SJSA1 (cell line): ENCODE measurements around the gene MAML2. TPM values are rescaled to one million over a fixed set of nuclear protein-coding genes. Genes with fewer than 3 reads are reported as not detected.

Source experiments
- DNase-seq, 2 experiments: peaks; one replicate each; pipeline ENCODE4 v3.0.0-alpha.2; 2015 to 2020; ENCODE audit warnings: low spot score in 2 of 2, low read depth in 1 of 2
- H3K27ac ChIP-seq: fragments of 250-450 bp; sonication (Bioruptor Pico); 2 replicates; pipeline ENCODE4 v1.5.1; 2020; ENCODE audit warnings: mild to moderate bottlenecking, moderate library complexity
- H3K27me3 ChIP-seq: fragments of 250-450 bp; sonication (Bioruptor Pico); replicated peaks from 2 replicates; pipeline ENCODE4 v1.5.1; 2020; ENCODE audit warnings: mild to moderate bottlenecking, moderate library complexity
- H3K36me3 ChIP-seq: fragments of 250-450 bp; sonication (Bioruptor Pico); 2 replicates; pipeline ENCODE4 v1.5.1; 2020; ENCODE audit warnings: mild to moderate bottlenecking
- H3K4me1 ChIP-seq: fragments of 250-450 bp; sonication (Bioruptor Pico); replicated peaks from 2 replicates; pipeline ENCODE4 v1.6.1; 2021; ENCODE audit warnings: mild to moderate bottlenecking
- H3K4me3 ChIP-seq: fragments of 250-450 bp; sonication (Bioruptor Pico); 2 replicates; pipeline ENCODE4 v1.5.1; 2020; ENCODE audit warnings: mild to moderate bottlenecking
- H3K9me3 ChIP-seq: fragments of 250-450 bp; sonication (Bioruptor Pico); replicated peaks from 2 replicates; pipeline ENCODE4 v1.5.1; 2020; ENCODE audit warnings: mild to moderate bottlenecking
- total RNA-seq: library from RNA; depleted of rRNA; stranded (reverse); fragments of >200 nt; shearing (Covaris generic); gene quantifications from 2 replicates; pipeline ENCODE4 v1.2.3, GENCODE V29; 2014

Gene MAML2
- total RNA-seq, 1 experiment from 2014 or later, result 8.7 TPM

DNA sequence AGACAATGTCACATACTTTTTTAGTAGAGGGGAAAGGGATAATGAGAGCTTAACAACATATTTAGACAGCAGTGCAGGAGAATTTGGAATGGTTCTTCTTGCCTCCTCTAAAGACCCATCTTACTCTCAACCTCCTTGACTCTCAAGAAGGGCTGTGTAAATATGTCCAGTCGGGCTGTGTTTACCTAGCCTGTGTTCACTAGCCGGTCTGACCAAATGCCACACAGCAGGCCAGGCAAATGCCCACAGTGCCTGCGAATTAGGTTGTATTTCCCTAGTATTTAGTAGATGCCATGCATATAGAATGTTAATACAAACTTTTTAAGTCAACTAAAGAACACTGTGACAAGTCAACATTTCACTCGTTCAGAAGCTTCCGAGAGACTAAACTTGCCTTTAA lies 367.7 kb downstream of the MAML2 start:
- DNase-seq, result no peak
- H3K27ac ChIP-seq, result no peak overlapping the region

DNA sequence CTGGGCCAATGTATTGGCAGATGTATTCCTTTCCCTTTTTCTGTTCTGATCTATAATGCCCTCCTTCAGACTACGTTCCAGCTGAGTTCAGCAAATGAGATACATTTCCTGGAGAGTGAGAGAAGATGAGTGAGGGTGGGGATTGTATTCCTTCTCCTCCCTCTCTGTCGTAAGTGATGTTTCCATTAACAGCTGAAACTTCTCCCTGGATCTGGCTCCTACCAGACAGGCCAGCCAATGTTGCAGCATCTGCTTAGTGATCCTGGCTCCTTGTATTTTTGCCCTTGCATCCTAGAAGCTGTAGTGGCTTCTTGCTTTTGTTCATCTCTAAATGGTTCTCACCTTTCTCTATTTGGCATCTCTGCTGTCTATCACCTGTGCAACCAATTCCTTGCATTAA lies 370.9 kb downstream of the MAML2 start:
- DNase-seq, result no peak
- no peak overlapping the region for H3K27ac ChIP-seq
- H3K36me3 ChIP-seq, result no peaks in the 10 kb centered on the region
- H3K4me3 ChIP-seq, result no peak overlapping the region
- peaks cover 9% of the 10 kb centered on the region for H3K4me1 ChIP-seq
- H3K9me3 ChIP-seq, result no peaks in the 10 kb centered on the region
- no peaks in the 10 kb centered on the region for H3K27me3 ChIP-seq

More for the DNA sequence above, 367.7 kb downstream of the MAML2 start:
- Histone ChIP-seq H3K27me3 (no peaks in the 10 kb centered on the region), H3K36me3 (no peaks in the 10 kb centered on the region), H3K9me3 (no peaks in the 10 kb centered on the region), H3K4me1 (peaks cover 23% of the 10 kb centered on the region), H3K4me3 (no peak overlapping the region)

DNA sequence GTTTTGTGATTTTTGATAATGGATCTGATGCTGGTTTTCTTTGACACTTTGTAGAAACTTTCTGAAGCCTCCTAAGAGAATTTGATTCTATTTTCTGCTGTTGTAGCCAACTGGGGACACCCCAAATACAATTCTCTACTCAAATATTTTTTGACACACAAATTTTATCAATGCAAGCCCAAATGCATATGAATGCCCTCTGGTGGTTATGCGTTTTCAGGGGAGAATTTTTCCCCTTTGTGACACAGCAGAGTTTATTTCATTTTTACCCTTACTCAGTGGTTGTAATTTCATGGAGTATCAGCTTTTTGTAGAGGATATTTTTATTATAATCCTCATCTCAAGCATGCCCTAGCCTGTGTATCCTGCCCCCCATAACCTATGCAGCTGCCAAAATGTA lies 374.4 kb downstream of the MAML2 start:
- Histone ChIP-seq H3K27ac (no peak overlapping the region), H3K36me3 (no peaks in the 10 kb centered on the region), H3K9me3 (no peaks in the 10 kb centered on the region), H3K27me3 (no peaks in the 10 kb centered on the region), H3K4me1 (no peaks in the 10 kb centered on the region), H3K4me3 (no peak overlapping the region)
- DNase-seq, result no peak

DNA sequence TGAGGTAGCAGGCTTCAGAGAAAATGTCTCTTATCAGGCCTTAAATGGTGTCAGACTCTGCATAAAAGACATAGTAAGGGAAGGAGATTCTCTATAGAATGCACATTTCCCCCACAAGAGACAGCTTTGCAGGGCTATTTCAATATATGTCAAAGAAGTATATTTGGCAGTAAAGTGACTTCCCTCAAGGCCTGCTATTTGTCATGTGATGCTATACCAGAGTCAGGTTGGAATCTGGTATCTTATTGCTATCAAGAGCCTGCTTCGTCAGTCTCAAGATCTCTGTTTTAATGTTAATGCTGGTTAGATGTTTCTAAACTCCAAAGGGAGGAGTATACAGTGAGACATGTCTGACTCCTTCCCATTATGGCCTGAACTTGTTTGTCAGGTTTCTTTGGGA lies 378.7 kb downstream of the MAML2 start:
- H3K4me3 ChIP-seq, result no peak overlapping the region
- no peak overlapping the region for H3K27ac ChIP-seq
- no peaks in the 10 kb centered on the region for H3K27me3 ChIP-seq
- no peaks in the 10 kb centered on the region for H3K9me3 ChIP-seq
- no peaks in the 10 kb centered on the region for H3K36me3 ChIP-seq
- H3K4me1 ChIP-seq, result no peaks in the 10 kb centered on the region
- no peak for DNase-seq

DNA sequence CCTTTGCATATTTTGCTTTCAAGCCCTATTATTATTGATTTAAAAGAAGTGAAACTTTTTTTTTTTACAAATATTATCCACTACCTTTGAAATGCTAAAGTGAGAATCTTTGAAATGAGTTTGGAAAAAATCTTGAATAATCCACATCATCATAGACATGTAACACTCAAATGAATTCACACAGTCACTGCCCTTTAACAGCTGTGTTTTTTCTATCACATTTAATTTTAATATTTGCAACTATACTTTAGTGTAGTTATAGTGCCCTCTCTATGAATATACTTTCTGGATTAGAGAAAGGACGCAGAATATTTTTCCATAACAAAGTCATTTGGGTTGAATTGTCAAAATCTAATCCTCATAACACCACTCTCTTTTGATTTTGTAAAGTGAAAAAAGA lies 381.2 kb downstream of the MAML2 start:
- Histone ChIP-seq H3K4me1 (no peaks in the 10 kb centered on the region), H3K27me3 (no peaks in the 10 kb centered on the region), H3K36me3 (no peaks in the 10 kb centered on the region), H3K4me3 (no peak overlapping the region), H3K27ac (no peak overlapping the region), H3K9me3 (no peaks in the 10 kb centered on the region)
- no peak for DNase-seq

DNA sequence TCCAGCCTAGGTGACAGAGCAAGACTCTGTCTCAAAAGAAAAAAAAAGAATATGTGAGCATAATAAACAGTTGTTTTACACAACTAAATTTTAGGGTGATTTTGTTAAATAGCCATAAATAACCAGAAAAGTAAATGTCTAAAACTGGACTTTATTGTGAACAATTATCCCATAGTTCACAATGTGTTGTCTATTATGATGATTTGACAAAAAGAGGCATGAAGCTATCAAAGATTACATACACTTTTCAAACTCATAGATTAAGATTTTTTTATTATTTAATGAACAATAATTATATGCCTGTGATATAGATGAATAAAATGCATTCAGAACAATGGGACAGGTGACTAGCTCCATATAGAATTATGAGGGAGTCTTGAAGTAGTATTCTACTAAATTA lies 392.1 kb downstream of the MAML2 start:
- no peak overlapping the region for H3K27ac ChIP-seq
- no peak for DNase-seq
- H3K27me3 ChIP-seq, result no peaks in the 10 kb centered on the region
- H3K4me3 ChIP-seq, result no peak overlapping the region
- H3K36me3 ChIP-seq, result no peaks in the 10 kb centered on the region
- H3K9me3 ChIP-seq, result no peaks in the 10 kb centered on the region
- H3K4me1 ChIP-seq, result no peaks in the 10 kb centered on the region

DNA sequence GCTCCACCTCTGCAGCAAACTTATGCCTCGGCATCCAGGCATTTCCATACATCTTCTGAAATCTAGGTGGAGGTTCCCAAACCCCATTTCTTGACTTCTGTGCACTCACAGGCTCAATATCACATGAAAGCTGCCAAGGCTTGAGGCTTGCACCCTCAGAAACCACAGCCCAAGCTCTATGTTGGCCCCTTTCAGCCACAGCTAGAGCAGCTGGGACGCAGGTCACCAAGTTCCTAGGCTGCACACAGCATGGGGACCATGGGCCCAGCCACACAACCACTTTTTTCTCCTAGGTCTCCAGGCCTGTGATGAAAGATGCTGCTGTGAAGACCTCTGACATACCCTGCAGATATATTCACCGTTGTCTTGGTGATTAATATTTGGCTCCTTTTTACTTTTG lies 394.4 kb downstream of the MAML2 start:
- Histone ChIP-seq H3K4me1 (no peaks in the 10 kb centered on the region), H3K27me3 (no peaks in the 10 kb centered on the region), H3K27ac (no peak overlapping the region), H3K9me3 (no peaks in the 10 kb centered on the region), H3K4me3 (no peak overlapping the region), H3K36me3 (no peaks in the 10 kb centered on the region)
- no peak for DNase-seq

DNA sequence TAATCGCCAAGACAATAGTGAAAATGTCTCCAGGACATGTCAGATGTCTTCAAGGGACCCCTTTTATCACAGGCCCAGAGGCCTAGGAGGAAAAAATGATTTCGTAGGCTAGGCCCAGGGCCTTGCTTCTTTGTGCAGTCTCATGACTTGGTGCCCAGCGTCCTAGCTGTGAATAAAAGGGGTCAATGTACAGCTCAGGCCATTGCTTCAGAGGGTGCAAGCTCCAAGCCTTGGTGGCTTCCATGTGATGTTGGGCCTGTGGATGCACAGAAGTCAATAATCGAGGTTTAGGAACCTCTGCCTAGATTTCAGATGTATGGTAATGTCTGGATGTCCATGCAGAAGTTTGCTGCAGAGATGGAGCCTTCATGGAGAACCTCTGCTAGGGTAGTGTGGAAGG lies 398.4 kb downstream of the MAML2 start:
- H3K4me1 ChIP-seq, result no peaks in the 10 kb centered on the region
- H3K27me3 ChIP-seq, result no peaks in the 10 kb centered on the region
- no peak overlapping the region for H3K4me3 ChIP-seq
- H3K9me3 ChIP-seq, result no peaks in the 10 kb centered on the region
- H3K36me3 ChIP-seq, result no peaks in the 10 kb centered on the region
- no peak for DNase-seq
- no peak overlapping the region for H3K27ac ChIP-seq

DNA sequence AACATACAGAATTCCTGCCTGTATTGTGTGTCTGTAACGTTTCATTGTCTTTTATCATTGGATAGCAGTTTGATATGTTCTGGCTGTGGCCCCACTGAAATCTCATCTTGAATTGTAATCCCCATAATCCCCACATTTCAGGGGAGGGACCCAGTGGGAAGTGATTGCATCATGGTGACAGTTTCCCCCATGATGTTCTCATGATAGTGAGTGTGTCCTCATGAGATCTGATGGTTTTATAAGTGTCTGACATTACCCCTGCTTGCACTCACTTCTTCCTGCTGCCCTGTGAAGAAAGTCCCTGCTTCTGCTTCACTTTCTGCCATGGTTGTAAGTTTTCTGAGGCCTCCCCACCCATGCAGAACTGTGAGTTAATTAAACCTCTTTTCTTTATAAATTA lies 399.4 kb downstream of the MAML2 start:
- DNase-seq, result no peak
- Histone ChIP-seq H3K4me1 (no peaks in the 10 kb centered on the region), H3K27me3 (no peaks in the 10 kb centered on the region), H3K9me3 (no peaks in the 10 kb centered on the region), H3K4me3 (no peak overlapping the region), H3K27ac (no peak overlapping the region), H3K36me3 (no peaks in the 10 kb centered on the region)

DNA sequence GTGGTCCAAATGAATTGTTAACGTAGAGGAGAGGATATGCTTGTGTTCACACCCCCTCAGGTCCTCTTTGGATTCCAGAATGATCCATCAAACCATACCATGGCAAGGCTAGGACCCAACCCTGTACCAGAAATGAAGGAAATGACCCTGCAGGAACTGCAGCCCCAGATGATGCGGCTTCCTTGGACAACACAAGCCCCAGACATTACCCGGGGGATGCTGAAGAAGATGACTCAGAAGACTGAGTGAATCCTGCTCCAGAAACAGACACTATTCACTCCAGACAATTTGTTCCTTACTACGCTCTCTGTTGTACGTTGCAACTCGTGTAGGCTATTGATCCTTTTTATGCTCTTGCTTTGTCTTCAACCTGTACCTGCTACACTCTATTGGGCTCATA lies 403.9 kb downstream of the MAML2 start:
- Histone ChIP-seq H3K36me3 (no peaks in the 10 kb centered on the region), H3K27ac (no peak overlapping the region), H3K4me1 (no peaks in the 10 kb centered on the region), H3K4me3 (no peak overlapping the region), H3K27me3 (no peaks in the 10 kb centered on the region), H3K9me3 (no peaks in the 10 kb centered on the region)
- no peak for DNase-seq

DNA sequence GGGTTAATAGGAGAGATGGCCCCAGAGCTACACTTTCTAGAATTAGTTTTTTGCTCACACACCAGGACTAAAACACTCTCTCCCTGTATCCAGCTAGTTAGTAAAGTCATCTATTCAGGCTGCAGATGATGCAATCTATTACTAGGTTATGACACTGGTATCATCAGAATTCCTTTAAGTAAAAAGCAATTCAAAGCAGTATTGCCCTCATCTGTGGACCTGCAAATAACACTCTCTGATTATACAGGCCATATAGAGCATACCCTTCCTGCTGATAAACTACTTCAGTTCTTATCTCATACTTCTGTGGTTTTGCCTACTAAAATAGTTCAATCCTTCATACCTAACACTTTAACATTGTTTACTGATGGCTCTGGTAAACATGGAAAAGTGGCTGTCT lies 405.6 kb downstream of the MAML2 start:
- H3K9me3 ChIP-seq, result no peaks in the 10 kb centered on the region
- no peaks in the 10 kb centered on the region for H3K27me3 ChIP-seq
- DNase-seq, result no peak
- H3K4me3 ChIP-seq, result no peak overlapping the region
- H3K4me1 ChIP-seq, result no peaks in the 10 kb centered on the region
- H3K27ac ChIP-seq, result no peak overlapping the region
- H3K36me3 ChIP-seq, result no peaks in the 10 kb centered on the region

DNA sequence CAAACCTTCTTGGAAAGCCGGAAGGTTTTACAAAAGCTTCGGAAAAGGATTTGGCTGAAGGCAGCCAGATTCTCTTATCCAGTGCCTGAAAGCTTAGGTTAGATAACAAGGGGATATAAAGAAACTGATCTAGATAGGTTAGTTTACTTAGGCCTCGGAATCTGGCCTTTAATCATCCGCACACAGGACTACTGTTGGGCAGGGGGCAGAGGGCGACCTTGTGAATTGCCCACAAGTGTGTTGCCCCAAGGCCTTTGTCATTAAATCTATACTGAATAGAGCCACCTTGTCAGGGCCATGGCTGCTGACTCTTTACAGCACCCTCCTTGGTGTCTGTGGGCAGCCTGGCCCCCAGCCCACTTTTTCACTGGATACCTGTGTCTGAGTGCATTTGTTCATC lies 409.4 kb downstream of the MAML2 start:
- no peak overlapping the region for H3K4me3 ChIP-seq
- H3K4me1 ChIP-seq, result no peaks in the 10 kb centered on the region
- no peaks in the 10 kb centered on the region for H3K9me3 ChIP-seq
- DNase-seq, result no peak
- no peaks in the 10 kb centered on the region for H3K27me3 ChIP-seq
- no peak overlapping the region for H3K27ac ChIP-seq
- H3K36me3 ChIP-seq, result no peaks in the 10 kb centered on the region

DNA sequence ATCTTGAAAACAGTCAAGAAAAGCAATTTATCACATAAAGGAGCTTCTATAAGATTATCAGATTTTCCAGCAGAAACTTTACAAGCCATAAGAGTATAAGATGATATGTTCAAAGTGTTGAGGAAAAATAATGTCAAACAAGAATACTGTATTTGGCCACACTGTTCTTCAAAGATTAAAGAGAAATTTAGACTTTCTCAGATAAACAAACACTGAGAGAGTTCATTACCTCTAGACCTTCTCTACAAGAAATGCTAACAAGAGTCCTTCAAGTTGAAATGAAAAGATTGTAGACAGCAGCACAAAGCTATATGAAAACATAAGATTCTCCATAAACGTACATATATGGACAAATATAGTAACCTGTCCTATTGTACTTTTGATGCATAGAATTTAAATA lies 411.1 kb downstream of the MAML2 start:
- Histone ChIP-seq H3K4me3 (no peak overlapping the region), H3K27me3 (no peaks in the 10 kb centered on the region), H3K27ac (no peak overlapping the region)

DNA sequence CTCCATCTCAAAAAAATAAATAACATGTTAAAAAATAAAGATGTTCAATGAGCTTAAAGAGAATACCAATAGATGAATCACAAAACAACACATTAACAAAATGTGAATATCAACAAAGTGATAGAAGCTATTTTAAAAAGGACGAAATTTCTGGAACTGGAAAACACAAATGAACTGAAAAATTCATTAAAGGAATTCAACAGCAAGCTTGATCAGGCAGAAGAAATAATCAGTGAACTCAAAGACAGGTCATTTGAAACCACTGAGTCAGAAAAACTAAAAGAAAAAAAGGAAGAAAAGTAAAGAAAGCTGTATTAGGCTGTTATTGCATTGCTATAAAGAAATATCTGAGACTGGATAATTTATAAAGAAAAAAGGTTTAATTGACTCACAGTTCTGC lies 412.0 kb downstream of the MAML2 start:
- DNase-seq, result no peak
- peaks cover 10% of the 10 kb centered on the region for H3K4me1 ChIP-seq
- H3K36me3 ChIP-seq, result no peaks in the 10 kb centered on the region
- no peak overlapping the region for H3K27ac ChIP-seq
- H3K4me3 ChIP-seq, result no peak overlapping the region
- H3K27me3 ChIP-seq, result no peaks in the 10 kb centered on the region
- H3K9me3 ChIP-seq, result no peaks in the 10 kb centered on the region

More for the DNA sequence above, 411.1 kb downstream of the MAML2 start:
- no peaks in the 10 kb centered on the region for H3K9me3 ChIP-seq
- H3K4me1 ChIP-seq, result peaks cover 2% of the 10 kb centered on the region
- no peak for DNase-seq
- no peaks in the 10 kb centered on the region for H3K36me3 ChIP-seq

DNA sequence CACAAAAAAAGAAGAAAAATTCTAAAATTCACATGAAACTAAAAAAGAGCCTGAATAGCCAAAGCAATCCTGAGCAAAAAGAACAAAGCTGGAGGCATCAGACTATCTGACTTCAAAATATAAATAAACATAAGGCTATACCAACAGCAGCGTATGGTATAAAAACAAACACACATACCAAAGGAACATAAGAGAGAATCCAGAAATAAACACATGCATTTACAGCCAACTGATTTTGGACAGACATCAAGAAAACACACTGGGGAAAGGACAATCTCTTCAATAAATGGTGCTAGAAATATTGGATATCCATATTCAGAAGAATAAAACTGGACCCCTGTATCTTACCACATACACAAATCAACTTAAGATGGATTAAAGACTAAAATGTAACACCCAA lies 416.3 kb downstream of the MAML2 start:
- peak overlapping the region; percentile 46 for H3K27ac ChIP-seq
- peaks cover 25% of the 10 kb centered on the region for H3K4me1 ChIP-seq
- H3K27me3 ChIP-seq, result no peaks in the 10 kb centered on the region
- H3K4me3 ChIP-seq, result no peak overlapping the region
- peaks cover 4% of the 10 kb centered on the region; the same call in 1 of the 2 replicates for H3K36me3 ChIP-seq
- peak in 1 of 2 experiments; percentile 71 for DNase-seq
- no peaks in the 10 kb centered on the region for H3K9me3 ChIP-seq
